Mesenchymal stem cell (in vitro differentiated cells and primary cell): ENCODE measurements around the gene SMG7.

ENCODE experiments used
- DNase-seq: peaks from one replicate; pipeline ENCODE4 v3.0.0-alpha.2; 2013
- H2AFZ ChIP-seq: one replicate; pipeline ENCODE4 v1.6.1; 2013; ENCODE audit warnings: low read depth, mild to moderate bottlenecking, control low read depth, inconsistent platforms, low read length, moderate library complexity
- H2AK5ac ChIP-seq: 2 replicates; pipeline ENCODE4 v1.6.1; 2013; ENCODE audit warnings: low read length, moderate library complexity, mild to moderate bottlenecking, inconsistent platforms; ENCODE audit not compliant: severe bottlenecking
- H2BK120ac ChIP-seq: one replicate; pipeline ENCODE4 v1.6.1; 2013; ENCODE audit warnings: low read depth, mild to moderate bottlenecking, inconsistent platforms, low read length, moderate library complexity
- H2BK12ac ChIP-seq, 2 experiments: one replicate each; pipeline ENCODE4 v1.6.1; 2013; ENCODE audit warnings: inconsistent platforms in 2 of 2, low read length in 2 of 2, mild to moderate bottlenecking in 2 of 2, moderate library complexity in 2 of 2, control low read depth in 1 of 2
- H2BK15ac ChIP-seq: one replicate; pipeline ENCODE4 v1.6.1; 2013; ENCODE audit warnings: mild to moderate bottlenecking, low read depth, inconsistent platforms; ENCODE audit not compliant: poor library complexity, severe bottlenecking
- H2BK5ac ChIP-seq: 2 replicates; pipeline ENCODE4 v1.6.1; 2013; ENCODE audit warnings: low read depth, mild to moderate bottlenecking, low read length, control low read depth, inconsistent platforms; ENCODE audit not compliant: poor library complexity, severe bottlenecking
- H3K14ac ChIP-seq, 2 experiments: one replicate each; pipeline ENCODE4 v1.6.1; 2013; ENCODE audit warnings: inconsistent platforms in 2 of 2, low read length in 2 of 2, control low read depth in 1 of 2, mild to moderate bottlenecking in 1 of 2, moderate library complexity in 1 of 2
- H3K18ac ChIP-seq, 2 experiments: one replicate each; pipeline ENCODE4 v1.6.1; 2013; ENCODE audit warnings: inconsistent platforms in 2 of 2, low read length in 2 of 2, control low read depth in 1 of 2, low read depth in 1 of 2, mild to moderate bottlenecking in 1 of 2
- H3K23ac ChIP-seq, 2 experiments: one replicate each; pipeline ENCODE4 v1.6.1; 2013; ENCODE audit warnings: inconsistent platforms in 2 of 2, low read length in 2 of 2, mild to moderate bottlenecking in 2 of 2, moderate library complexity in 2 of 2, control low read depth in 1 of 2
- H3K27ac ChIP-seq: 2 replicates; pipeline ENCODE4 v1.5.1; 2013; ENCODE audit warnings: mild to moderate bottlenecking, moderate library complexity, low read length, control low read depth, inconsistent platforms; ENCODE audit not compliant: poor library complexity, severe bottlenecking
- H3K27me3 ChIP-seq, 2 experiments: 2 replicates each; pipeline versions ENCODE4 v1.6.1 to v1.7.0; 2013; ENCODE audit warnings: low read length in 2 of 2, mild to moderate bottlenecking in 2 of 2, moderate library complexity in 2 of 2, control low read depth in 1 of 2, inconsistent platforms in 1 of 2; ENCODE audit not compliant: control insufficient read depth in 1 of 2, insufficient read depth in 1 of 2
- H3K36me3 ChIP-seq, 2 experiments: 2 replicates each; pipeline versions ENCODE4 v1.6.1 to v1.7.0; 2013; ENCODE audit warnings: low read length in 2 of 2, control low read depth in 1 of 2, inconsistent platforms in 1 of 2, low read depth in 1 of 2, mild to moderate bottlenecking in 1 of 2; ENCODE audit not compliant: insufficient read depth in 2 of 2, control insufficient read depth in 1 of 2
- H3K4ac ChIP-seq, 2 experiments: one replicate each; pipeline ENCODE4 v1.6.1; 2013; ENCODE audit warnings: inconsistent platforms in 2 of 2, low read length in 2 of 2, mild to moderate bottlenecking in 2 of 2, moderate library complexity in 2 of 2, control low read depth in 1 of 2, low read depth in 1 of 2
- H3K4me1 ChIP-seq: 2 replicates; pipeline ENCODE4 v1.6.1; 2013; ENCODE audit warnings: low read depth, low read length, control low read depth; ENCODE audit not compliant: control insufficient read depth, insufficient read depth
- H3K4me2 ChIP-seq: 2 replicates; pipeline ENCODE4 v1.6.1; 2013; ENCODE audit warnings: low read length, mild to moderate bottlenecking, inconsistent platforms; ENCODE audit not compliant: poor library complexity, severe bottlenecking
- H3K4me3 ChIP-seq, 2 experiments: 2 replicates each; pipeline versions ENCODE4 v1.5.1 to v1.7.0; 2013; ENCODE audit warnings: low read length in 2 of 2, mild to moderate bottlenecking in 2 of 2, control low read depth in 1 of 2, low read depth in 1 of 2; ENCODE audit not compliant: insufficient read depth in 1 of 2
- H3K79me1 ChIP-seq: replicated peaks from 2 replicates; pipeline ENCODE4 v1.6.1; 2013; ENCODE audit warnings: mild to moderate bottlenecking, control low read depth, low read length, inconsistent platforms; ENCODE audit not compliant: poor library complexity, severe bottlenecking
- H3K9ac ChIP-seq: 2 replicates; pipeline ENCODE4 v1.7.0; 2013; ENCODE audit warnings: mild to moderate bottlenecking, low read length, moderate library complexity
- H3K9me3 ChIP-seq: 2 replicates; pipeline ENCODE4 v1.7.0; 2013; ENCODE audit warnings: mild to moderate bottlenecking, low read length; ENCODE audit not compliant: control insufficient read depth
- H4K8ac ChIP-seq: one replicate; pipeline ENCODE4 v1.6.1; 2013; ENCODE audit warnings: inconsistent platforms, mild to moderate bottlenecking, low read length, moderate library complexity
- H4K91ac ChIP-seq: one replicate; pipeline ENCODE4 v1.6.1; 2013; ENCODE audit warnings: mild to moderate bottlenecking, low read length, inconsistent platforms
- WGBS: methylation state at CpG from one replicate; pipeline ENCODE4 v1.1.7; 2013; ENCODE audit warnings: mixed read lengths; 5-methylcytosine and 5-hydroxymethylcytosine counted together

The SMG7 gene

GRCh38 chr1:183572721-183573120 is 100.4 kb downstream of the SMG7 start:
- no peaks in the 10 kb centered on the region for H3K9me3 ChIP-seq
- H3K27ac ChIP-seq: no peak overlapping the region
- no peak overlapping the region for H2BK120ac ChIP-seq
- H3K79me1 ChIP-seq: no peaks in the 10 kb centered on the region
- H4K91ac ChIP-seq: no peak overlapping the region
- H3K4me1 ChIP-seq: peaks cover 4% of the 10 kb centered on the region
- H3K4me3 ChIP-seq: no peak overlapping the region
- H2BK12ac ChIP-seq: no peak overlapping the region
- H2BK5ac ChIP-seq: no peak overlapping the region
- peaks cover 0 to 14% of the 10 kb centered on the region in 2 experiments for H3K27me3 ChIP-seq
- no peak overlapping the region for H3K4me2 ChIP-seq
- no peak overlapping the region for H2BK15ac ChIP-seq
- H3K18ac ChIP-seq: no peak overlapping the region
- H2AK5ac ChIP-seq: no peak overlapping the region
- H2AFZ ChIP-seq: no peak overlapping the region
- H4K8ac ChIP-seq: no peak overlapping the region
- WGBS: 90% methylated on average over 1 of the region's 1 CpG
- H3K14ac ChIP-seq: no peak overlapping the region
- H3K9ac ChIP-seq: no peak overlapping the region
- H3K4ac ChIP-seq: no peak overlapping the region
- no peak for DNase-seq
- no peak overlapping the region for H3K23ac ChIP-seq
- H3K36me3 ChIP-seq: no peaks in the 10 kb centered on the region

GRCh38 chr1:183575606-183576005 is 103.3 kb downstream of the SMG7 start:
- Histone ChIP-seq H2BK12ac (no peak overlapping the region), H3K23ac (no peak overlapping the region), H2BK120ac (no peak overlapping the region), H3K27ac (no peak overlapping the region), H3K4me3 (no peak overlapping the region), H4K8ac (no peak overlapping the region), H3K79me1 (no peaks in the 10 kb centered on the region), H3K27me3 (peaks cover 0 to 14% of the 10 kb centered on the region in 2 experiments), H3K4ac (no peak overlapping the region), H3K4me1 (no peaks in the 10 kb centered on the region), H3K14ac (no peak overlapping the region), H3K4me2 (no peak overlapping the region), H3K9ac (no peak overlapping the region), H4K91ac (no peak overlapping the region), H2AK5ac (no peak overlapping the region), H3K18ac (no peak overlapping the region), H2BK5ac (no peak overlapping the region), H3K9me3 (no peaks in the 10 kb centered on the region), H2AFZ (no peak overlapping the region), H2BK15ac (no peak overlapping the region), H3K36me3 (no peaks in the 10 kb centered on the region)
- 94% methylated on average over 5 of the region's 5 CpGs for WGBS
- DNase-seq: no peak

- no peak overlapping the region for H2BK12ac ChIP-seq
- H3K9ac ChIP-seq: no peak overlapping the region
- no peak overlapping the region for H2BK120ac ChIP-seq
- no peaks in the 10 kb centered on the region for H3K4me1 ChIP-seq
- no peak for DNase-seq
- no peaks in the 10 kb centered on the region for H3K79me1 ChIP-seq
- no peaks in the 10 kb centered on the region for H3K36me3 ChIP-seq
- no peak overlapping the region for H2BK15ac ChIP-seq
- no peak overlapping the region for H4K91ac ChIP-seq
- no peak overlapping the region for H2AFZ ChIP-seq
- H3K18ac ChIP-seq: no peak overlapping the region
- H3K14ac ChIP-seq: no peak overlapping the region
- H3K27me3 ChIP-seq: peaks cover 0 to 14% of the 10 kb centered on the region in 2 experiments
- H3K4ac ChIP-seq: no peak overlapping the region
- H3K4me3 ChIP-seq: no peak overlapping the region
- no peak overlapping the region for H2BK5ac ChIP-seq
- H3K9me3 ChIP-seq: no peaks in the 10 kb centered on the region
- no peak overlapping the region for H3K27ac ChIP-seq
- no peak overlapping the region for H2AK5ac ChIP-seq
- 77% methylated on average over 8 of the region's 8 CpGs for WGBS
- no peak overlapping the region for H4K8ac ChIP-seq
- H3K23ac ChIP-seq: no peak overlapping the region
- H3K4me2 ChIP-seq: no peak overlapping the region
These were observed 104.2 kb downstream of the SMG7 start for GRCh38 chr1:183576537-183576936.

- H4K91ac ChIP-seq: no peak overlapping the region
- H2AFZ ChIP-seq: no peak overlapping the region
- no peaks in the 10 kb centered on the region for H3K9me3 ChIP-seq
- no peak overlapping the region for H3K4me2 ChIP-seq
- DNase-seq: no peak
- no peak overlapping the region for H2AK5ac ChIP-seq
- no peak overlapping the region for H2BK5ac ChIP-seq
- H4K8ac ChIP-seq: no peak overlapping the region
- no peak overlapping the region for H3K23ac ChIP-seq
- no peak overlapping the region for H3K14ac ChIP-seq
- H3K79me1 ChIP-seq: no peaks in the 10 kb centered on the region
- H3K27me3 ChIP-seq: peaks cover 0 to 14% of the 10 kb centered on the region in 2 experiments
- H3K4ac ChIP-seq: no peak overlapping the region
- no peak overlapping the region for H2BK15ac ChIP-seq
- no peak overlapping the region for H3K18ac ChIP-seq
- H3K4me1 ChIP-seq: no peaks in the 10 kb centered on the region
- H2BK120ac ChIP-seq: no peak overlapping the region
- H3K27ac ChIP-seq: no peak overlapping the region
- no peak overlapping the region for H3K4me3 ChIP-seq
- no peaks in the 10 kb centered on the region for H3K36me3 ChIP-seq
- no peak overlapping the region for H3K9ac ChIP-seq
- no peak overlapping the region for H2BK12ac ChIP-seq
- 93% methylated on average over 7 of the region's 7 CpGs for WGBS
These were observed 105.7 kb downstream of the SMG7 start for GRCh38 chr1:183577897-183578465.
